K562 (cell line): ENCODE measurements around the gene MPZL1. TPM values are rescaled to one million over a fixed set of nuclear protein-coding genes. Genes with fewer than 3 reads are reported as not detected.

Experiments used
- ATAC-seq: fragments of 200-7000 bp; cut with Tn5 transposase; 3 replicates; pipeline ENCODE4 v1.9.1; 2020; ENCODE audit warnings: moderate library complexity
- BruUV-seq: library from RNA; stranded (reverse); fragments of 400-500 nt; replicated peaks from 2 replicates; lab custom pipeline; 2021; lab: Mats Ljungman, UMichigan
- CTCF ChIA-PET: fragments of 300-600 bp; formaldehyde crosslinking; extraction: SDS; loops from one replicate; lab custom pipeline; 2021; ENCODE audit warnings: low intra/inter-chr PET ratio; lab: Yijun Ruan, JAX
- POLR2A ChIA-PET: fragments of 300-600, 350-650 bp; sonication (Branson Sonifier 250); formaldehyde crosslinking; extraction: SDS; loops from one replicate; lab custom pipeline; 2021; ENCODE audit warnings: antibody characterized with exemption, inconsistent platforms; lab: Yijun Ruan, JAX
- DNase-seq, 4 experiments: peaks; one replicate each; pipeline versions ENCODE4 v3.0.0 to v3.0.0-alpha.2; 2011 to 2018; ENCODE audit warnings: low spot score in 3 of 4, mixed read lengths in 3 of 4; ENCODE audit errors: extremely low read depth in 1 of 4
- FAIRE-seq: peaks from 2 replicates; lab custom pipeline; 2011; peaks lifted over from hg19 to GRCh38; lab: Jason Lieb, UNC
- H2AFZ ChIP-seq: 2 replicates; pipeline ENCODE4 v1.6.0; 2011; ENCODE audit warnings: low read depth, low read length, control low read depth, inconsistent platforms
- H3K27ac ChIP-seq: fragments of 200-600 bp; 3 replicates; pipeline ENCODE4 v1.8.0; 2011; ENCODE audit warnings: low read depth, mild to moderate bottlenecking, control low read depth, inconsistent platforms, low read length, moderate library complexity, mixed read lengths; ENCODE audit errors: extremely low read depth
- H3K27me3 ChIP-seq, 2 experiments: fragments of 300-600 bp in 1 of 2; 2 replicates in 1 of 2; 3 replicates in 1 of 2; pipeline versions ENCODE4 v1.6.0 to v1.8.0; 2011; ENCODE audit warnings: inconsistent platforms in 2 of 2, low read length in 2 of 2, mild to moderate bottlenecking in 1 of 2, mixed read lengths in 1 of 2, moderate library complexity in 1 of 2; ENCODE audit not compliant: control insufficient read depth in 2 of 2, insufficient read depth in 2 of 2
- H3K36me3 ChIP-seq: fragments of 300-600 bp; 3 replicates; pipeline ENCODE4 v1.8.0; 2011; ENCODE audit warnings: mild to moderate bottlenecking, low read length, inconsistent platforms; ENCODE audit not compliant: control insufficient read depth, insufficient read depth
- H3K4me1 ChIP-seq, 2 experiments: fragments of 200-600 bp in 1 of 2; replicated peaks in 1 of 2; 2 replicates in 1 of 2; 3 replicates in 1 of 2; pipeline versions ENCODE4 v1.5.1 to v1.8.0; 2011; ENCODE audit warnings: inconsistent platforms in 2 of 2, low read length in 2 of 2, mild to moderate bottlenecking in 1 of 2, mixed read lengths in 1 of 2, moderate library complexity in 1 of 2; ENCODE audit not compliant: control insufficient read depth in 2 of 2, insufficient read depth in 2 of 2
- H3K4me2 ChIP-seq: 2 replicates; pipeline ENCODE4 v1.6.1; 2011; ENCODE audit warnings: low read length, control low read depth, inconsistent platforms, mixed read lengths; ENCODE audit not compliant: insufficient read depth
- H3K4me3 ChIP-seq: fragments of 200-600 bp; sonication (generic), shearing (Covaris generic); 2 replicates; pipeline ENCODE4 v1.5.1; 2016; ENCODE audit warnings: control low read depth, inconsistent platforms
- H3K79me2 ChIP-seq: fragments of 200-600 bp; 3 replicates; pipeline ENCODE4 v1.8.0; 2011; ENCODE audit warnings: low read length, inconsistent platforms; ENCODE audit not compliant: control insufficient read depth, insufficient read depth
- H3K9ac ChIP-seq, 2 experiments: 2 replicates each; pipeline versions ENCODE4 v1.6.0 to v1.6.1; 2011; ENCODE audit warnings: low read depth in 2 of 2, low read length in 2 of 2, control low read depth in 1 of 2, inconsistent platforms in 1 of 2, mild to moderate bottlenecking in 1 of 2, mixed read lengths in 1 of 2; ENCODE audit not compliant: insufficient read depth in 1 of 2
- H3K9me1 ChIP-seq: one replicate; pipeline ENCODE4 v1.6.0; 2011; ENCODE audit warnings: inconsistent platforms, mild to moderate bottlenecking, low read length, moderate library complexity; ENCODE audit not compliant: control insufficient read depth, insufficient read depth
- H3K9me3 ChIP-seq: replicated peaks from 2 replicates; pipeline ENCODE4 v1.5.1; 2011; ENCODE audit warnings: low read depth, low read length, inconsistent platforms; ENCODE audit not compliant: control insufficient read depth, insufficient read depth
- H4K20me1 ChIP-seq: replicated peaks from 2 replicates; pipeline ENCODE4 v1.6.1; 2011; ENCODE audit warnings: low read length, inconsistent platforms, mixed read lengths; ENCODE audit not compliant: control insufficient read depth, insufficient read depth
- CLOCK ChIP-seq: fragments of 250-450 bp; sonication (Bioruptor Pico); IDR thresholded peaks from 2 replicates; pipeline ENCODE4 v1.4.0; 2020; ENCODE audit warnings: mild to moderate bottlenecking, moderate library complexity, borderline replicate concordance
- ELF2 ChIP-seq: fragments of 250-450 bp; sonication (Bioruptor Pico); IDR thresholded peaks from 2 replicates; pipeline ENCODE4 v1.5.0; 2021; ENCODE audit warnings: mild to moderate bottlenecking
- MBD1 ChIP-seq: fragments of 250-450 bp; sonication (Bioruptor Pico); IDR thresholded peaks from 2 replicates; pipeline ENCODE4 v1.8.0; 2022; ENCODE audit warnings: inconsistent platforms
- NFIX ChIP-seq: fragments of 250-450 bp; sonication (Bioruptor Pico); IDR thresholded peaks from 2 replicates; pipeline ENCODE4 v1.4.0; 2020; ENCODE audit warnings: low read depth, mild to moderate bottlenecking, moderate library complexity
- RAD21 ChIP-seq, 2 experiments: fragments of 250-450 bp in 1 of 2; fragments of 450-650 bp in 1 of 2; sonication (Bioruptor Pico) in 1 of 2; formaldehyde crosslinking in 1 of 2; IDR thresholded peaks in 1 of 2; conservative IDR thresholded peaks in 1 of 2; 2 replicates each; pipeline versions ENCODE4 v1.4.0 to v1.8.0; 2020 to 2022; ENCODE audit warnings: mild to moderate bottlenecking in 2 of 2, moderate library complexity in 1 of 2
- RB1 ChIP-seq: fragments of 450-650 bp; IDR thresholded peaks from 2 replicates; pipeline ENCODE4 v1.6.1; 2017; ENCODE audit warnings: low read depth, mild to moderate bottlenecking
- ZBTB8A ChIP-seq: fragments of 450-650 bp; IDR thresholded peaks from 2 replicates; pipeline ENCODE4 v1.6.1; 2018; ENCODE audit warnings: mild to moderate bottlenecking, moderate library complexity; ENCODE audit not compliant: partially characterized antibody
- ZNF354B ChIP-seq: fragments of 250-450 bp; sonication (Bioruptor Pico); IDR thresholded peaks from 2 replicates; pipeline ENCODE4 v1.4.0; 2020
- WGBS: fragments of 100-300 bp; shearing (Covaris generic); methylation state at CpG from one replicate; pipeline ENCODE4 v1.1.6; 2016; ENCODE audit warnings: low coverage, mixed read lengths; ENCODE audit not compliant: insufficient coverage; ENCODE audit errors: missing lambda C conversion rate; 5-methylcytosine and 5-hydroxymethylcytosine counted together
- in situ Hi-C: fragments of 300-500 bp; cut with MboI; formaldehyde crosslinking; loops from 4 replicates; pipeline ENCODE4 v1.15.0; 2018; ENCODE audit warnings: inconsistent platforms, mixed read lengths
- intact Hi-C: fragments of 100-400 bp; cut with micrococcal nuclease; formaldehyde crosslinking; loops from 2 replicates; pipeline ENCODE4 v1.14.2; 2022
- polyA plus RNA-seq, 8 experiments: library from polyadenylated mRNA; depleted of rRNA in 4 of 8; stranded (reverse) in 5 of 8; unstranded in 3 of 8; fragments of >200 nt; fragmentation: Nextera tagmentation in 2 of 8; fragmentation: Illumina TruSeq in 1 of 8; extraction: Ambion mirVana in 2 of 8; extraction: Trizol in 1 of 8; gene quantifications; 2 replicates each; pipeline versions ENCODE4 v1.2.1 to v1.2.3, GENCODE V29; 2011 to 2014; ENCODE audit warnings: inconsistent platforms in 1 of 8, missing spikeins in 1 of 8
- total RNA-seq, 7 experiments: library from RNA; depleted of rRNA in 6 of 7; stranded (reverse); fragments of >200 nt in 6 of 7; fragmentation: Illumina TruSeq in 2 of 7; extraction: Trizol in 2 of 7; gene quantifications; 2 replicates each; pipeline versions ENCODE4 v1.2.1 to v1.2.3, GENCODE V29; 2011 to 2021; ENCODE audit warnings: low replicate concordance in 1 of 7
- TF ChIP-seq, protein P1 (sequence below), 2 experiments: fragments of 450-650 bp; IDR thresholded peaks; 2 replicates each; pipeline ENCODE4 v1.6.1; 2016; ENCODE audit warnings: mild to moderate bottlenecking in 2 of 2, borderline replicate concordance in 1 of 2, low read depth in 1 of 2, moderate library complexity in 1 of 2

The MPZL1 gene
- total and polyA plus RNA-seq, 9 of the 15 experiments (the other 6 are each of a cell fraction or from before 2014, with no cell fraction given), result 14.5 to 153 (median 66.5) TPM

GRCh38 chr1:167766538-167766937, 44.8 kb downstream of the MPZL1 start:
- Histone ChIP-seq H3K9me1 (peaks cover 4% of the 10 kb centered on the region), H3K9me3 (no peaks in the 10 kb centered on the region), H3K9ac (no peak overlapping the region), H3K36me3 (peaks cover 49% of the 10 kb centered on the region), H3K4me3 (no peak overlapping the region), H3K4me1 (peaks cover 5 to 35% of the 10 kb centered on the region in 2 experiments; a peak in 4 of 5 replicates), H3K27me3 (no peaks in the 10 kb centered on the region), H3K79me2 (peaks cover 32% of the 10 kb centered on the region), H3K27ac (no peak overlapping the region), H4K20me1 (no peaks in the 10 kb centered on the region), H2AFZ (no peak overlapping the region), H3K4me2 (no peak overlapping the region)
- ATAC-seq, result no peak
- BruUV-seq, result no TSS peak
- intact Hi-C loops, result no loop called here
- FAIRE-seq, result no peak
- in situ Hi-C loops, result no loop called here
- ChIA-PET POLR2A (interaction anchor here (1.0 kb wide), 1 partner anchor 8 kb away, joined by 3 read pairs; no protein-coding TSS in a partner anchor), CTCF (no interaction called here)
- TF ChIP-seq CLOCK (CRISPR knock-in tag), result no peak
- no peak for TF ChIP-seq ZBTB8A
- TF ChIP-seq MBD1 (CRISPR knock-in tag), result no peak
- no peak for TF ChIP-seq NFIX (CRISPR knock-in tag)
- TF ChIP-seq, protein P1, sequence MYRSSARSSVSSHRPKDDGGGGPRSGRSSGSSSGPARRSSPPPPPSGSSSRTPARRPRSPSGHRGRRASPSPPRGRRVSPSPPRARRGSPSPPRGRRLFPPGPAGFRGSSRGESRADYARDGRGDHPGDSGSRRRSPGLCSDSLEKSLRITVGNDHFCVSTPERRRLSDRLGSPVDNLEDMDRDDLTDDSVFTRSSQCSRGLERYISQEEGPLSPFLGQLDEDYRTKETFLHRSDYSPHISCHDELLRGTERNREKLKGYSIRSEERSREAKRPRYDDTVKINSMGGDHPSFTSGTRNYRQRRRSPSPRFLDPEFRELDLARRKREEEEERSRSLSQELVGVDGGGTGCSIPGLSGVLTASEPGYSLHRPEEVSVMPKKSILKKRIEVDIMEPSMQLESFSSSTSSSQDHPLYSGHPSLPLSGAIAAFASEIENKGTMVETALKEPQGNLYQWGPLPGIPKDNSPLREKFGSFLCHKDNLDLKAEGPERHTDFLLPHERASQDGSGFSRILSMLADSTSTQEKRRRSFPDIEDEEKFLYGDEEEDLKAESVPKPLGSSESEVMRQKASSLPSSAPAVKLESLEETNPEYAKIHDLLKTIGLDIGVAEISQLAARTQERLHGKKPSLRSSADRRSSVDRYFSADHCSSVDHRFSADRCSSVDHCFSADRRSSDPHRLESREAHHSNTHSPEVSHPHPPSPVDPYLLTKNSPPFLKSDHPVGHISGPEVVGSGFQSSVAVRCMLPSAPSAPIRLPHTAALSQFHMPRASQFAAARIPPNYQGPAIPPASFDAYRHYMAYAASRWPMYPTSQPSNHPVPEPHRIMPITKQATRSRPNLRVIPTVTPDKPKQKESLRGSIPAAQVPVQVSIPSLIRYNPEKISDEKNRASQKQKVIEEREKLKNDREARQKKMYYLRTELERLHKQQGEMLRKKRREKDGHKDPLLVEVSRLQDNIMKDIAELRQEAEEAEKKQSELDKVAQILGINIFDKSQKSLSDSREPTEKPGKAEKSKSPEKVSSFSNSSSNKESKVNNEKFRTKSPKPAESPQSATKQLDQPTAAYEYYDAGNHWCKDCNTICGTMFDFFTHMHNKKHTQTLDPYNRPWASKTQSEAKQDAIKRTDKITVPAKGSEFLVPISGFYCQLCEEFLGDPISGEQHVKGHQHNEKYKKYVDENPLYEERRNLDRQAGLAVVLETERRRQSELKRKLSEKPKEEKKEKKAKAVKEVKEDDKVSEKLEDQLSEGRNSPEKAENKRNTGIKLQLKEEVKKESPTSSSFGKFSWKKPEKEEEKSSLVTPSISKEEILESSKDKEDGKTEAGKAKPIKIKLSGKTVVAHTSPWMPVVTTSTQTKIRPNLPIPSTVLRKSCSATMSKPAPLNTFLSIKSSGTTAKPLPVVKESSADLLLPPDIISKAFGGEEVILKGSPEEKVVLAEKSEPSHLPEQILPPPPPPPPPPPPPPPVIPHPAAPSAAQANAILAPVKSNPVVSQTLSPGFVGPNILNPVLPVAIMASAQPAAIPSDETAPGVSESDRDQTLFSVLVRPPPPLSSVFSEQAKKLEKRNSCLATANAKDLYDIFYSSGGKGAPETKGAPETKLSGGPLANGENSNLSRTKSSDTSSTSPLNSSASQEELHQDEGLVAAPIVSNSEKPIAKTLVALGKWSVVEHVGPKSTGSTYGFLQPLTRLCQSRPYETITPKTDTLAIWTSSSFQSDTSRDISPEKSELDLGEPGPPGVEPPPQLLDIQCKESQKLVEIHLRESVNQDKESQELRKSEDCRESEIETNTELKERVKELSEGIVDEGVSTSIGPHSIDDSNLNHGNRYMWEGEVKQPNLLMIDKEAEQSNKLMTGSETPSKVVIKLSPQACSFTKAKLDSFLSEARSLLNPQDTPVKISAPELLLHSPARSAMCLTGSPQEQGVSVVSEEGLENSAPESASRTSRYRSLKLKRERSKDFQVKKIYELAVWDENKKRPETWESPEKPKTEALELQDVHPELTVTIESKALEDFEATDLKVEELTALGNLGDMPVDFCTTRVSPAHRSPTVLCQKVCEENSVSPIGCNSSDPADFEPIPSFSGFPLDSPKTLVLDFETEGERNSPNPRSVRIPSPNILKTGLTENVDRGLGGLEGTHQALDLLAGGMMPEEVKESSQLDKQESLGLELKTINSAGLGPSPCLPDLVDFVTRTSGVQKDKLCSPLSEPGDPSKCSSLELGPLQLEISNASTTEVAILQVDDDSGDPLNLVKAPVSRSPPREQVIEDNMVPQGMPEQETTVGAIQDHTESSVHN (IDR thresholded peaks at IDR 0.05; ENCODE audit: borderline replicate concordance in 1 of 2, low read depth in 1 of 2), result no peak
- no peak for TF ChIP-seq ZNF354B (CRISPR knock-in tag)
- TF ChIP-seq RB1, result no peak
- TF ChIP-seq RAD21 (CRISPR knock-in tag; conservative IDR thresholded peaks at IDR 0.05 in 1 of 2, IDR thresholded peaks at IDR 0.05 in 1 of 2), result no peak
- no peak for TF ChIP-seq ELF2
- no peak for DNase-seq
- WGBS, result 91% methylated on average over 2 of the region's 2 CpGs
